ENCODE data around the gene CDH4.

DNA sequence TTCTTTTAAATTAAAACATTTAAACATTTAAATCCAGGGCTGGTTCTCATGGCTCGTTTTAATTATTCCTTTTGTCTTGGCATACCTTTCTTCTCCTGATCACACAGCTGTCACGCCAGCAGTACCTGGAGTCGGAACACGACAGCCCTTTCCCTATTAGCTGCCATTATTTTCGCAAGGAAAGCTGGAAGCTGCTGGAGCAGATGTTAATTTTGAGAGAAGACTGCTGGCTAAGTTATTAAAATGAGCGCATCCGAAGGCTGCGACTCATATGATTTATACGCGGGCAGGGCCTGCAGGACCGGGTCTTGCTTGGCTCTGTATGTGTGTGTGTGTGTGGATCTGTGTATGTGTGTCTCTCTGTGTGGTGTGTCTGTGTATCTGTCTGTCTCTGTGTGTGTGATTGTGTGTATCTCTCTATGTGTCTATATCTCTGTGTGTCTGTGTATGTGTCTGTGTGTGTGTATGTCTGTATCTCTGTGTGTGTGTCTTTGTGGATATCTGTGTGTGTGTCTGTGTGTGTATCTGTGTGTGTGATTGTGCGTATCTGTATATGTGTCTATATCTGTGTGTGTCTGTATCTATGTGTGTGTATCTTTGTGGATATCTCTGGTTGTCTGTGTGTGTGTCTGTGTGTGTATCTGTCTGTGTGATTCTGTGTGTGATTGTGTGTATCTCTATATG is 191.5 kb downstream of the CDH4 start:
- TF ChIP-seq, protein P1, sequence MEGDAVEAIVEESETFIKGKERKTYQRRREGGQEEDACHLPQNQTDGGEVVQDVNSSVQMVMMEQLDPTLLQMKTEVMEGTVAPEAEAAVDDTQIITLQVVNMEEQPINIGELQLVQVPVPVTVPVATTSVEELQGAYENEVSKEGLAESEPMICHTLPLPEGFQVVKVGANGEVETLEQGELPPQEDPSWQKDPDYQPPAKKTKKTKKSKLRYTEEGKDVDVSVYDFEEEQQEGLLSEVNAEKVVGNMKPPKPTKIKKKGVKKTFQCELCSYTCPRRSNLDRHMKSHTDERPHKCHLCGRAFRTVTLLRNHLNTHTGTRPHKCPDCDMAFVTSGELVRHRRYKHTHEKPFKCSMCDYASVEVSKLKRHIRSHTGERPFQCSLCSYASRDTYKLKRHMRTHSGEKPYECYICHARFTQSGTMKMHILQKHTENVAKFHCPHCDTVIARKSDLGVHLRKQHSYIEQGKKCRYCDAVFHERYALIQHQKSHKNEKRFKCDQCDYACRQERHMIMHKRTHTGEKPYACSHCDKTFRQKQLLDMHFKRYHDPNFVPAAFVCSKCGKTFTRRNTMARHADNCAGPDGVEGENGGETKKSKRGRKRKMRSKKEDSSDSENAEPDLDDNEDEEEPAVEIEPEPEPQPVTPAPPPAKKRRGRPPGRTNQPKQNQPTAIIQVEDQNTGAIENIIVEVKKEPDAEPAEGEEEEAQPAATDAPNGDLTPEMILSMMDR (IDR thresholded peaks at IDR 0.05): no peak
- TF ChIP-seq ZFX (IDR thresholded peaks at IDR 0.05; ENCODE audit: borderline replicate concordance): no peak
